ENCODE results near the gene MYOM3.
"Not testable (repeated sequence)": the region's sequence is repeated elsewhere in the genome, so short reads cannot be mapped to it uniquely, and the experiment has no call there.

MYOM3 gene

GRCh38 chr1:24060482-24060881 is 51.5 kb downstream of the MYOM3 start:
- no peak for TF ChIP-seq JUND (IDR thresholded peaks at IDR 0.05; ENCODE audit: low read depth)
- in situ Hi-C loops (cut with HindIII; ENCODE audit: low pct_unique_long_range_greater_than_20kb, low sequenced_read_pairs): no loop called here
- no peak for DNase-seq (ENCODE audit: low read depth in 1 of 2, low spot score in 1 of 2)

GRCh38 chr1:24058671-24059455 is 53.1 kb downstream of the MYOM3 start:
- no peak for DNase-seq (ENCODE audit: low read depth in 1 of 2, low spot score in 1 of 2)
- in situ Hi-C loops (cut with HindIII; ENCODE audit: low pct_unique_long_range_greater_than_20kb, low sequenced_read_pairs): no loop called here
- no peak for TF ChIP-seq JUND (IDR thresholded peaks at IDR 0.05; ENCODE audit: low read depth)

GRCh38 chr1:24057171-24057570 is 54.8 kb downstream of the MYOM3 start:
- in situ Hi-C loops (cut with HindIII; ENCODE audit: low pct_unique_long_range_greater_than_20kb, low sequenced_read_pairs): no loop called here
- no peak for TF ChIP-seq JUND (IDR thresholded peaks at IDR 0.05; ENCODE audit: low read depth)
- no peak for DNase-seq (ENCODE audit: low read depth in 1 of 2, low spot score in 1 of 2)

- in situ Hi-C loops (cut with HindIII; ENCODE audit: low pct_unique_long_range_greater_than_20kb, low sequenced_read_pairs): no loop called here
- TF ChIP-seq JUND (IDR thresholded peaks at IDR 0.05; ENCODE audit: low read depth): no peak
- DNase-seq (ENCODE audit: low read depth in 1 of 2, low spot score in 1 of 2): no peak
These were observed 56.3 kb downstream of the MYOM3 start for GRCh38 chr1:24055681-24056080.

- in situ Hi-C loops (cut with HindIII; ENCODE audit: low pct_unique_long_range_greater_than_20kb, low sequenced_read_pairs): no loop called here
These were observed 59.7 kb downstream of the MYOM3 start for GRCh38 chr1:24052220-24052619.

GRCh38 chr1:24051206-24051945 is 60.6 kb downstream of the MYOM3 start:
- no peak for TF ChIP-seq JUND (IDR thresholded peaks at IDR 0.05; ENCODE audit: low read depth)
- DNase-seq (ENCODE audit: low read depth in 1 of 2, low spot score in 1 of 2): no peak
- in situ Hi-C loops (cut with HindIII; ENCODE audit: low pct_unique_long_range_greater_than_20kb, low sequenced_read_pairs): no loop called here

More at GRCh38 chr1:24052220-24052619, 59.7 kb downstream of the MYOM3 start:
- no peak for DNase-seq (ENCODE audit: low read depth in 1 of 2, low spot score in 1 of 2)
- no peak for TF ChIP-seq JUND (IDR thresholded peaks at IDR 0.05; ENCODE audit: low read depth)

GRCh38 chr1:24049733-24050132 is 62.2 kb downstream of the MYOM3 start:
- in situ Hi-C loops (cut with HindIII; ENCODE audit: low pct_unique_long_range_greater_than_20kb, low sequenced_read_pairs): no loop called here
- no peak for TF ChIP-seq JUND (IDR thresholded peaks at IDR 0.05; ENCODE audit: low read depth)
- DNase-seq (ENCODE audit: low read depth in 1 of 2, low spot score in 1 of 2): no peak

- DNase-seq (ENCODE audit: low read depth in 1 of 2, low spot score in 1 of 2); in situ Hi-C loops (cut with HindIII; ENCODE audit: low pct_unique_long_range_greater_than_20kb, low sequenced_read_pairs): not testable (repeated sequence)
These were observed 63.0 kb downstream of the MYOM3 start for GRCh38 chr1:24048894-24049293.

GRCh38 chr1:24048205-24048869 is 63.6 kb downstream of the MYOM3 start:
- in situ Hi-C loops (cut with HindIII; ENCODE audit: low pct_unique_long_range_greater_than_20kb, low sequenced_read_pairs): no loop called here
- TF ChIP-seq JUND (IDR thresholded peaks at IDR 0.05; ENCODE audit: low read depth): no peak
- DNase-seq (ENCODE audit: low read depth in 1 of 2, low spot score in 1 of 2): no peak

- in situ Hi-C loops (cut with HindIII; ENCODE audit: low pct_unique_long_range_greater_than_20kb, low sequenced_read_pairs): no loop called here
- TF ChIP-seq JUND (IDR thresholded peaks at IDR 0.05; ENCODE audit: low read depth): no peak
- peak in 1 of 2 experiments; percentile 33 for DNase-seq (ENCODE audit: low read depth in 1 of 2, low spot score in 1 of 2)
These were observed 64.8 kb downstream of the MYOM3 start for GRCh38 chr1:24047110-24047477.

GRCh38 chr1:24045771-24046170 is 66.2 kb downstream of the MYOM3 start:
- in situ Hi-C loops (cut with HindIII; ENCODE audit: low pct_unique_long_range_greater_than_20kb, low sequenced_read_pairs): no loop called here
- no peak for TF ChIP-seq JUND (IDR thresholded peaks at IDR 0.05; ENCODE audit: low read depth)
- DNase-seq (ENCODE audit: low read depth in 1 of 2, low spot score in 1 of 2): no peak

GRCh38 chr1:24044672-24045071 is 67.3 kb downstream of the MYOM3 start:
- DNase-seq (ENCODE audit: low read depth in 1 of 2, low spot score in 1 of 2); in situ Hi-C loops (cut with HindIII; ENCODE audit: low pct_unique_long_range_greater_than_20kb, low sequenced_read_pairs): not testable (repeated sequence)
